Stimulated activated CD4-positive, alpha-beta T cell treated with anti-CD3 and anti-CD28 coated beads, Interleukin-15, amount 100 ng/mL, for 24 hours (primary cell): ENCODE results near the gene PARK7.
A peak's percentile ranks its signal among the peaks of the same experiment; 100 is the strongest.

ENCODE experiments used
- DNase-seq: peaks from one replicate; pipeline ENCODE4 v3.0.0-alpha.2; 2020

The PARK7 gene

DNA sequence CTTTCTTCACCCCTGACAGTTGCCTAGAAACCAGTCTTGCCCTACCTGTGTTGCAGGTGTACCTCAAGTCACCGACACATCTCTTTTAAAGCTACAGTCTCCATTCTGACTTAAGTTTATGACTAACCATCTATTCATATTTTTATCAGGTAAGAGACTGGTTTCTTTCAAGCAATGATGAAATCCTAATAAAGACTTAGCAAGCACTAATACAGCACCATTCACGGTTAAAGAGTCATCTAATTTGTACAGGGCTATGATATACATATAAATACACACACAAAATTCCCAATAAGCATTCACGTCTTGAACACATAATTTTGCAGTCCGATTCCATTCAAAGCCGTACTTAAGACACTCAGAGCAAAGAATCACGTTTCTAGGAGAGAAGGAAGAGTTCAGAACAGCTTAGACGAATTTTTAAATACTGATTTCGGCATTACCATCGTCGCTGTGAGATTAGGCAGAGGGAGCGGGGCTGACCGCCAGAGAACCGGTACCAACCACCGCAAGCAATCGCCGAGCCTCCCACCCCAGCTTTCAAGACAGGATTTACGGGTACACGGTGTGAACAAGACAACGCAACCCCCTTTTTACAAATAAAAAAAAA is 63.7 kb downstream of the PARK7 start:
- DNase-seq = peak; percentile 9

DNA sequence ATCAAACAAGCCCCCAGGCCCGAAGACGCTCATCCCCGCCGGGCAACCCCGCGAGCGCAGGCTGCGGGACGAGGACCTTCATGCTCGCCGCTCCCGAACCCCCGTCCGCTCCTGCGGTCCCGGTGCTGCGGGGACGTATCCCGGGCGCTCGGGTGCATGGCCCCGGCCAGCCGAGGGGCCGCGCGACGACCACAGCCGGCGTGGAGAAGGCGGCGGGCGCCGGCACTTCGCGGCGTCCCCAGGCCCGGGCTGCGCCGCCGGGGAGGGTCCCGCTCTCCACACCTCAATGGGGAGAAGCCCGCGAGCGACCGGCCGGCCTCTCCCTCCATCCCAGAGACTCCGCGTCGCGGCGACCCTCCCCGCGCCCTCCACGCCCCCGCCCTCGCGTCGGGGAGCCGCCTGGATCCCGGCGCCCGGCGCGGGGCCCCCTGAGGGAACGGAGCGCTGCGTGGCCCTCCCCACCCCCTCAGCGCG is 64.2 kb downstream of the PARK7 start:
- no peak for DNase-seq

GRCh38 chr1:8026153-8026975 is 64.9 kb downstream of the PARK7 start, which contains the start of gene ERRFI1:
Gene ERRFI1 (minus strand): TSS chr1:8026309. CDS start chr1:8015619, 10,690 bp downstream.
- peak; percentile 91 for DNase-seq

- DNase-seq = no peak
These were observed 65.7 kb downstream of the PARK7 start for GRCh38 chr1:8026976-8027747.

DNA sequence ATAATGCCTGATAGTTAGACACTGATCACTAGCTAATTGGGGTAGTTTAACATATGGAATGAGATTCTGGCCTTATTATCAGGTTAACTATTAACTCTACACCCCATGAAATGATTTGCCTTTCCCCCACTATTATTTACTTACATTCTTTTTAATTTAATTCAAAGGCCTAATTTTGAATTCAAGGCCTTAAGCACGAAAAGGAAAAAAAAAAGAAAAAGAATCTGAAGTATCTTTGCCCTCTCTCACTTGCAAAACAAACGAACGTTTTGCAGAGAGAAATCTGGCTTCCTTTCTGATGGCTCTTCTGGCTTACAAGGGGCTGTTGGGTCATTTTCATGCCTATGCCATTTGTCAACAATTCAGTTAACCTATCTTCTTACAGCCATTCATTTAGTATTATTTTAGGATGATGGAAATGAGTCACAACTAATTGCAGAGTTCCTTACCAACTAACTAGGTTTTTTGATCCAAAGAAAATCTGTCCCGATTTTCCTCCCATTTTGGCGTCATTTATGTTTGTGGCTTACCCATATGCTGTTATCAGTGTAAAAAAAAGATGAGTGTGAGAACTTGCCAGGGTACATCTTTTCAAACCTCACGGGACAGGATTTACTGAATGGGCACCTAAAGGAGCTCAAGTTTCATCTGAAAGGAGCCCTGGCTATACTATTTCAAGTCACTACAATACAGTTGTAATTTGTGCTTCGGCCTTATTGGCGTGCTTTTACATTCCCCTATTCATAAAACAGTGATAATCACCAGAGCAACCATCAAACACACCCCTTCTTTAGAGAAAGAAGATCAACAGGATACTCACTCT is 66.4 kb downstream of the PARK7 start:
- no peak for DNase-seq

DNA sequence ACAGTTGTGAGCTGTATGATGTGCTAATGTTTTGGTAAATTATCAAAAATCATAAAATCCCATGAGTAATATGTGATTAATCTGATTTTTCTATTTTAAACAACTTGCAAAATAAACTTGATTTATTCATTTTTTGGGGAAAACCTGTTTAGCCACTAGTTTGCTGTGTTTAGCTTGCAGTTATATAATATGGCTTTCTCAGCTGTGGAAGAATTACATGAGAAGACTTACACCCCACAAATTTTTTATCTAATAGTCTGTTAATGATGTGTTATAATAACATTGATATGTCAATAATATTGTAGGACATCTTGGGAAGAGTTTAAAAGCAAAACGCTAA is 67.0 kb downstream of the PARK7 start:
- no peak for DNase-seq

GRCh38 chr1:8031176-8031785 is 69.8 kb downstream of the PARK7 start:
- peak; percentile 31 for DNase-seq

DNA sequence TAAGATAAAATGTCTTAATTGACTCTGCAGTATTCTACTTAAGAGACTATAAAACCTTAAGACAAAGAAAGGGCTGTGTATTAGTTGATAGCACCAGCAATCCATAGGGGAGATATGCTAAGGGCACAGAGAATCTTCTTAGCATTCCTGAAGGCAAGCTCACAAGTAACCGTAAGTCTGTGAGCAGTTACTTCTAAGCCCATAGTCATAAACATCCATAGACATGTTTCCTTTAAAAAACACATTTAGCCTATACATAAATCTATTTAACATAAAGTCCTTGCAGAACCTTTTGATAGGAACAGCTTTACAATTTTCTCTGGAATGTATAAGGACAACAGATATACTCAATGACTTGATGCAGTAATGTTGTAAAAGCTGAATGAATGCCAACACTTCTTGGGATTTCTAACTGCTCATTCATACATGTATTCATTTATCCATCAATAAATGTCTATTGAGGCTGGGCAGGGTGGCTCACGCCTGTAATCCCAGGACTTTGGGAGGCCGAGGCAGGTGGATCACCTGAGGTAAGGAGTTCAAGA is 70.9 kb downstream of the PARK7 start:
- DNase-seq = no peak

DNA sequence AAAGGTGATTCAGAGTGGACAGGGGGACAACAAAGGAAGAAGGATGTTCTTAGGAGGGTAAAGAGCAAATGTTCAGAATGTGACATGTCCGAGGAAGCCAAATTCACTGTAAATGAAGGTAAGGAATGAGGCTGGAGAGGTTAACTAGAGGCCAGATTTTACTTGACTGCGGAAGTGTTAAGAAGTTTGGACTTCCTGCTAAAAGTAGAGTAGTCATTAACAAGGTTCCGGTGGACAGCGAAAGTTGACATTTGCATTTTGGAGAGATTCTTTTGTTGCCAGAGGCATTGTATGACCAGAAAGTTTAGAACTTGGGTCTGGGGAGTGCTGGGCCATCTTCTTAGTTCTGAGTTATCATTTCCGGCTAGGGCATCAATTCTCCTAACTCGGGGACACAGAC is 71.8 kb downstream of the PARK7 start:
- DNase-seq = no peak
